ENCODE results near the gene KLHL17.

- no peak for TF ChIP-seq CTCF (IDR thresholded peaks at IDR 0.05; ENCODE audit: low read depth, low read length, missing input control)
- TF ChIP-seq RAD21 (IDR thresholded peaks at IDR 0.05), result no peak
- TF ChIP-seq JUND (IDR thresholded peaks at IDR 0.05), result no peak
- no peak for TF ChIP-seq RXRA (IDR thresholded peaks at IDR 0.05)
- TF ChIP-seq REST (IDR thresholded peaks at IDR 0.05), result no peak
- no peak for TF ChIP-seq SP1 (IDR thresholded peaks at IDR 0.05)
- TF ChIP-seq FOXA2 (IDR thresholded peaks at IDR 0.05), result no peak
These were observed 40.4 kb upstream of the KLHL17 start for GRCh38 chr1:920010-920409.
